ENCODE data around the gene ATG101.

GRCh38 chr12:52076811-52077210 is 7.0 kb downstream of the ATG101 start:
- TF ChIP-seq SMAD1 (CRISPR knock-in tag; IDR thresholded peaks at IDR 0.05; ENCODE audit: borderline replicate concordance, low read depth) (no peak), TOE1 (CRISPR knock-in tag; IDR thresholded peaks at IDR 0.05) (no peak), CEBPB (IDR thresholded peaks at IDR 0.05; ENCODE audit: borderline replicate concordance, low read depth, low read length) (no peak), ZXDC (CRISPR knock-in tag; IDR thresholded peaks at IDR 0.05) (no peak), TGIF2 (CRISPR knock-in tag; IDR thresholded peaks at IDR 0.05) (no peak), EP300 (IDR thresholded peaks at IDR 0.05; ENCODE audit: low read depth in 2 of 2, low read length in 2 of 2) (no peak), EP300 (CRISPR knock-in tag; IDR thresholded peaks at IDR 0.05; ENCODE audit: borderline replicate concordance) (no peak), PAX8 (CRISPR knock-in tag; IDR thresholded peaks at IDR 0.05; ENCODE audit: borderline replicate concordance) (no peak), ZNF580 (CRISPR knock-in tag; IDR thresholded peaks at IDR 0.05; ENCODE audit: borderline replicate concordance, low read depth) (no peak), ZBTB3 (CRISPR knock-in tag; IDR thresholded peaks at IDR 0.05; ENCODE audit: borderline replicate concordance, low read depth) (no peak), XBP1 (CRISPR knock-in tag; IDR thresholded peaks at IDR 0.05) (no peak), YEATS2 (CRISPR knock-in tag; IDR thresholded peaks at IDR 0.05; ENCODE audit: borderline replicate concordance) (no peak), ZNF569 (CRISPR knock-in tag; IDR thresholded peaks at IDR 0.05; ENCODE audit: borderline replicate concordance) (no peak), ZEB1 (IDR thresholded peaks at IDR 0.05; ENCODE audit: insufficient replicate concordance, low read depth) (no peak), SMAD3 (CRISPR knock-in tag; IDR thresholded peaks at IDR 0.05) (no peak)

All from HepG2 (cell line).